HG03571 (cell line): ENCODE results near the gene INPP5J.

Experiments used
- ATAC-seq: cut with Tn5 transposase; IDR thresholded peaks from one replicate; pipeline ENCODE4 v1.9.1; 2021; ENCODE audit not compliant: unreplicated experiment

Gene INPP5J

DNA sequence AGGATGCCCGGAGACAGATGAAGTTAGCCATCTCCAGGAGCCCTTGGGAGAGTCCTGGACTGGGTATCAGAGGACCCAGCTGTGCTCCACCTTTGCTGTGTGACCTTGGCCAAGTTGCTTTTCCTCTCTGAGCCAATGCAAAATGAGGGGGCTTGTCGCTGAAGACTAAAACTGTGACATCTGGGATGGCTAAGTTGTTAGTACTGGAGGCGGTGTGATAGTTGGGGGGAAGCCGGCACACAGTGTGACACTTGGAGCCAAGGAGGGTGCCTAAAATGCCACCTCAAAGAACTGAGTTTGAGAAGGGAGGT is 481 bp downstream of the INPP5J start:
- ATAC-seq, result no peak

DNA sequence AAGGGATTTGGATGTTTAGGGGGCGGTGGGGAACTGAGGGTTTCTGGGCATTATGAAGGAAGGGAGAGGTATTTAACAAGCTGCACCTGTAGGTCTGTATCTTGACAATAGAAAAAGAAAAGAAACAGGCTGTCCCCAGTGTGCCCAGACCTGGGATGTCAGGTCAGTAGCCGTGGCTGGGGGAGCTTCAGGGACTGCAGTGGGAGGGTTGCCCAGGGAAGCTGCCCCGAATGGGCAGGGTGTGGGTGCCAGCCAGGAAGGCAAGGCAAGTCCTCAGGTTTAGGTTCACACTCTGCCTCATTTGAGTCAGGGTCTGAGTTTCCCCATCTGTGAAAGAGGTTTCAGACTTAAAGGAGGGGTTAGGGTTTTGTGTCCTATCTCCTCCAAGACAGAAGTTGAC is 1.5 kb downstream of the INPP5J start:
- no peak for ATAC-seq

DNA sequence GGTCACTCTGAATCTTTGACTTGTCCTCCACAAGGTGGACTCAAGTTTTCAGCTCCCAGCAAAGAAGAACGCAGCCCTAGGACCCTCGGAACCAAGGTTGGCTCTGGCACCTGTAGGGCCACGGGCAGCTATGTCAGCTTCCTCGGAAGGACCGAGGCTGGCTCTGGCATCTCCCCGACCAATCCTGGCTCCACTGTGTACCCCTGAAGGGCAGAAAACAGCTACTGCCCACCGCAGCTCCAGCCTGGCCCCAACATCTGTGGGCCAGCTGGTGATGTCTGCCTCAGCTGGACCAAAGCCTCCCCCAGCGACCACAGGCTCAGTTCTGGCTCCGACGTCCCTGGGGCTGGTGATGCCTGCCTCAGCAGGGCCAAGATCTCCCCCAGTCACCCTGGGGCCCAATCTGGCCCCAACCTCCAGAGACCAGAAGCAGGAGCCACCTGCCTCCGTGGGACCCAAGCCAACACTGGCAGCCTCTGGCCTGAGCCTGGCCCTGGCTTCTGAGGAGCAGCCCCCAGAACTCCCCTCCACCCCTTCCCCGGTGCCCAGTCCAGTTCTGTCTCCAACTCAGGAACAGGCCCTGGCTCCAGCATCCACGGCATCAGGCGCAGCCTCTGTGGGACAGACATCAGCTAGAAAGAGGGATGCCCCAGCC is 2.2 kb downstream of the INPP5J start:
- no peak for ATAC-seq

GRCh38 chr22:31125521-31126117 is 2.9 kb downstream of the INPP5J start:
- no peak for ATAC-seq

GRCh38 chr22:31126128-31126868 is 3.5 kb downstream of the INPP5J start:
- no peak for ATAC-seq

GRCh38 chr22:31126869-31127175 is 4.1 kb downstream of the INPP5J start:
- no peak for ATAC-seq

DNA sequence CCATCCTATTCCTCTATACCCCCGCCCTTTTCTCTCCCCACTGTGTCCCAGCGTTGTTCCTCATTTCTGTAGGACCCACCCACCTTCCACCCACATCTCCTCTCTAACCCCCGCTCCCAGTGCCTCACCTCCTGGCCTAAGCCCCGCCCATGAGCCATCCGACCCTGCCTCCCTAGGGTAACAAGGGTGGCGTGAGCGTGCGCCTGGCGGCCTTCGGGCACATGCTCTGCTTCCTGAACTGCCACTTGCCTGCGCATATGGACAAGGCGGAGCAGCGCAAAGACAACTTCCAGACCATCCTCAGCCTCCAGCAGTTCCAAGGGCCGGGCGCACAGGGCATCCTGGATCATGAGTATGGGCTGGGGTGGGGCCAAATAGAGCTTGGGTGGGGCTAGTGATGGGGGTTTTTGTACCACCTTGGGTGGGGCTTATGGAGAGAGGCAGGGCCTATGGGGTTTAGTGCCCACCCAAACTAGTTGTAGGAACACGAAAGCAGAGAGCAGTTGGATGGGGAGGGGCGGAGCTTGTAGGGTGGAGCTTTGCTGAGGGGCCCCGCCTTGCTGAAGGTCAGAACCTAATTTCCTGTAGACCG is 4.5 kb downstream of the INPP5J start:
- no peak for ATAC-seq

GRCh38 chr22:31128156-31128555 is 5.4 kb downstream of the INPP5J start:
- no peak for ATAC-seq

- ATAC-seq, result no peak
Observed at GRCh38 chr22:31130873-31131272, 8.1 kb downstream of the INPP5J start.

DNA sequence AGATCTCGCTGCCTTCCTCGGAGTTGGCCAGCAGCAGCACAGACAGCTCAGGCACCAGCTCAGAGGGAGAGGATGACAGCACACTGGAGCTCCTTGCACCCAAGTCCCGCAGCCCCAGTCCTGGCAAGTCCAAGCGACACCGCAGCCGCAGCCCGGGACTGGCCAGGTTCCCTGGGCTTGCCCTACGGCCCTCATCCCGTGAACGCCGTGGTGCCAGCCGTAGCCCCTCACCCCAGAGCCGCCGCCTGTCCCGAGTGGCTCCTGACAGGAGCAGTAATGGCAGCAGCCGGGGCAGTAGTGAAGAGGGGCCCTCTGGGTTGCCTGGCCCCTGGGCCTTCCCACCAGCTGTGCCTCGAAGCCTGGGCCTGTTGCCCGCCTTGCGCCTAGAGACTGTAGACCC is 11.1 kb downstream of the INPP5J start:
- no peak for ATAC-seq

DNA sequence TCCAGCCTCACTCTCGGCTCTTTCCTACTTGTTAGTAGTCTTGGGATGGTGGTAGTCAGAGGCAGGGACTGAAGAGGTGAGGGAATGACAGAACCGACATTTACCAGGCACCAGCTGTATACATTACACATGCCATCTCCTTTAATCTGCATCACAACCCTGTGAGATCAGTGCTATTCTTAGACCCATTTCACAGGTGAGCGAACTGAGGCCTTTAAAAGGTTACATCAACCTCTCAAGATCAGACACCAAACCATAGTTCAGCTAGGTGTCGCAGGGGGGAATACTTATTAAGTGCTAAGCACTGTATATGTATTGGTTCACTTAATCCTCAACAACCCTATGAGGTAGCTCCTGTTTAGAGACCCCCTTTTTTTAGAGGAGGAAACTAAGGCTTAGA is 11.9 kb downstream of the INPP5J start:
- no peak for ATAC-seq

DNA sequence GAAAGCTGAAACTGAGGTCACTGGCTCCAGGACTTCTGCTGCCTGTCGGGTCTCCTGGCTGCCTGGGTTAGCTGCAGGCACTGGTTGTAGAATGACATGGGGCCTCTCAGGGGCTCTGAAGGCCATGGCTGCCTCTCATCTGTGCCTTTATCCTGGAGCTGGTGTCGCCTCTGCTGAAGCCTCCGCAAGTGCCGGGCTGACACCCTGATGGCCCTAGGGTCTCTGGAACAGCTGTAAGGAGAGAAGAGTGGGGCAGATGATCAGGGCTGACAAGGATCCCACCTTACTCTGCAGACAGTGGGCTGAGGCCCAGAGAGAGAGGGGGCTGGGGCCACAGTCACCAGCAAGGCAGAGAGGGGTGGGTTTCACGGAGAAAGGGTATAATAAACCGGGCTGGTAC is 12.9 kb downstream of the INPP5J start:
- ATAC-seq, result no peak

DNA sequence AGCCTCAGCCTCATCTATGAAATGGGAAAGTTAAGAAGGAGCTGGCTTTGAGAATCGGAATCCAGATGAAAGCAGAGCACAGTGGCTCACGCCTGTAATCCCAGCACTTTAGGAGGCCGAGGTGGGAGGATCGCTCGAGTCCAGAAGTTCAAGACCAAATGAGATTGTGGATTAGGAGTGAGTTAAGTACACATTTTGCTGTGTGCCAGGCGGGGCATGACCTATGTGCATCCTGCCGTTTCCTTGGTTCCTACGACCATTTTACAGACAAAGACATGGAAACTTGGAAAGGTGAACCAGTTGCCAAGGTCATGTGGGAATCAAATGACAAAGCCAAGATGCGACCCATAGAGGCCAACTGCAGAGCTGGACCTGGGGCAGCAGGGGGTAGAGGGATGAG is 13.4 kb downstream of the INPP5J start:
- no peak for ATAC-seq

- no peak for ATAC-seq
Observed at GRCh38 chr22:31136711-31137110, 13.9 kb downstream of the INPP5J start.

GRCh38 chr22:31137721-31138120 is 15.0 kb downstream of the INPP5J start:
- ATAC-seq, result no peak

- no peak for ATAC-seq
Observed at GRCh38 chr22:31138126-31138525, 15.4 kb downstream of the INPP5J start.

GRCh38 chr22:31139066-31139465 is 16.3 kb downstream of the INPP5J start:
- no peak for ATAC-seq

GRCh38 chr22:31139866-31140716 is 17.3 kb downstream of the INPP5J start, which contains the start of gene PLA2G3:
Gene PLA2G3, minus strand, starts transcription at chr22:31140508. Its CDS starts 154 bp downstream, at chr22:31140354.
- ATAC-seq, result no peak

GRCh38 chr22:31140746-31141145 is 18.0 kb downstream of the INPP5J start:
- ATAC-seq, result no peak

DNA sequence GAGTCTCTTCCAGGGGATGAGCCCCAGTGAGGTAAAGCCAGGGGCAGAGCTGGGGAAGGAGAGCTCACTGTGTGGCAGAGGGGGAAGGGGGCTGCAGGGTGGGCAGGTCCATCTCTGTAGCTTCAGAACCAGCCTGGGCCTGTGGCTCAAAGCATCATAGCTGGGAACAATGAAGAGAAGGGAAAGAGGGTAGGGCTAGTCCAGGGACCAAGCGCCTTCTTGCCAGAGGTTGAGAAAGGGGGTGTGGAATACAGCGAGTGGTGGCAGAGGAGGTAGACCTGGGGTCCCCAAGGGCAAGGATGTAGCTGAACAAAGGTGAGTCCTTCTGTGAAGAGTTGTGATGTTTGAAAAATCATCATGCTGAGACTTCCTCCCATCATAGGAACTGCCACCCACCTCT is 18.8 kb downstream of the INPP5J start:
- no peak for ATAC-seq

DNA sequence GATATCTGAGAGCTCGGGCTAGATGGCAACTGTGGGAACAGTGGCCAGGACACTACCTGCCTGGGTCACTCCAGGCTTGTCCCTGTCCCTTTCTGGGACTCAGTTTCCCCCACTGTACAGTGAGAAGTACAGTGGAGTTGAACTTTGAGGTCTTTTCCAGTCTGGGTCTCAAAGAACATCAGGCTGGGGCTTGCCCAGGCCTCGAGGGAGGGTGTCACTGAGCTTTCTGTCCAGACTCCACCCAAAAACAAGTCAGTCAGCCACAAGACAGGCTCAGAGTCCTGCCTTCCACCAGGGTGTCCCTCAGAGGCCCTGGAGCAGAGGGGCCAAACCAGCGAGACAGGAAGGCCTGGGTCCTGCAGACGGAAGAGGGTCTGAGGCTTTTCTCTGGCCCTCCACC is 19.5 kb downstream of the INPP5J start:
- no peak for ATAC-seq
